OCI-LY3 (cell line): ENCODE results near the gene C8G.

Experiments
- H2AFZ ChIP-seq: fragments of 200-600, 300-600 bp; shearing (Covaris generic); 2 replicates; pipeline ENCODE4 v1.6.0; 2014; ENCODE audit warnings: antibody characterized with exemption, low read depth, low read length
- H3K27ac ChIP-seq: fragments of 200-600, 300-600 bp; sonication (generic); 2 replicates; pipeline ENCODE4 v1.5.1; 2014; ENCODE audit warnings: mild to moderate bottlenecking, low read length, moderate library complexity, mixed read lengths
- H3K27me3 ChIP-seq: fragments of 200-600, 300-600 bp; sonication (generic); 2 replicates; pipeline ENCODE4 v1.6.1; 2014; ENCODE audit warnings: low read depth, low read length, mixed read lengths
- H3K36me3 ChIP-seq: fragments of 200-600, 300-600 bp; sonication (generic); replicated peaks from 2 replicates; pipeline ENCODE3; 2014; ENCODE audit warnings: low read depth, low read length, mixed read lengths
- H3K4me1 ChIP-seq: fragments of 300-600, 200-600 bp; sonication (generic); 2 replicates; pipeline ENCODE4 v1.6.1; 2014; ENCODE audit warnings: low read length, mixed read lengths
- H3K4me2 ChIP-seq: fragments of 200-600, 300-600 bp; sonication (generic); 2 replicates; pipeline ENCODE4 v1.6.1; 2014; ENCODE audit warnings: low read length, mixed read lengths
- H3K4me3 ChIP-seq: fragments of 300-600, 200-600 bp; sonication (generic); 2 replicates; pipeline ENCODE4 v1.5.1; 2014; ENCODE audit warnings: antibody characterized with exemption, mild to moderate bottlenecking, low read length, moderate library complexity
- H3K79me2 ChIP-seq: fragments of 300-600, 200-600 bp; shearing (Covaris generic); 2 replicates; pipeline ENCODE4 v1.6.1; 2014; ENCODE audit warnings: mild to moderate bottlenecking, low read length, mixed read lengths
- H3K9ac ChIP-seq: fragments of 300-600, 200-600 bp; shearing (Covaris generic); 2 replicates; pipeline ENCODE4 v1.6.0; 2014; ENCODE audit warnings: mild to moderate bottlenecking, low read length, moderate library complexity
- H3K9me3 ChIP-seq: fragments of 200-600, 300-600 bp; shearing (Covaris generic); 2 replicates; pipeline ENCODE4 v1.6.1; 2014; ENCODE audit warnings: low read length, mixed read lengths; ENCODE audit not compliant: insufficient read depth
- H4K20me1 ChIP-seq: fragments of 200-600, 300-600 bp; sonication (generic); 2 replicates; pipeline ENCODE4 v1.6.1; 2016; ENCODE audit warnings: low read length, mixed read lengths; ENCODE audit not compliant: insufficient read depth
- CTCF ChIP-seq: fragments of 200-600, 300-600 bp; sonication (generic); IDR thresholded peaks from 2 replicates; pipeline ENCODE4 v1.5.1; 2014; ENCODE audit warnings: antibody characterized with exemption, low read length, low read depth
- EZH2phosphoT487 ChIP-seq: fragments of 200-600 bp; shearing (Covaris generic); IDR thresholded peaks from 2 replicates; pipeline ENCODE4 v1.6.1; 2018; ENCODE audit warnings: antibody characterized with exemption, mixed run types, low read depth

The C8G gene

GRCh38 chr9:136969774-136970173, 24.7 kb downstream of the C8G start:
- TF ChIP-seq CTCF = no peak
- no peak for TF ChIP-seq EZH2phosphoT487
- Histone ChIP-seq H3K4me1 (no peaks in the 10 kb centered on the region), H3K9me3 (no peaks in the 10 kb centered on the region), H3K4me2 (no peak overlapping the region), H3K79me2 (no peaks in the 10 kb centered on the region), H3K9ac (no peak overlapping the region), H3K27me3 (0 out of 2 replicates have a peak, but pooled peaks cover 2% of the 10 kb centered on the region), H4K20me1 (no peaks in the 10 kb centered on the region), H2AFZ (no peak overlapping the region), H3K27ac (no peak overlapping the region), H3K4me3 (no peak overlapping the region), H3K36me3 (no peaks in the 10 kb centered on the region)

GRCh38 chr9:136970361-136970760, 25.3 kb downstream of the C8G start:
- H2AFZ ChIP-seq = no peak overlapping the region
- peaks cover 8% of the 10 kb centered on the region; the same call in 1 of the 2 replicates for H3K27me3 ChIP-seq
- no peaks in the 10 kb centered on the region for H3K79me2 ChIP-seq
- no peak overlapping the region for H3K4me3 ChIP-seq
- no peak overlapping the region for H3K4me2 ChIP-seq
- no peak overlapping the region for H3K27ac ChIP-seq
- H3K9me3 ChIP-seq = no peaks in the 10 kb centered on the region
- no peaks in the 10 kb centered on the region for H3K36me3 ChIP-seq
- no peaks in the 10 kb centered on the region for H3K4me1 ChIP-seq
- no peak overlapping the region for H3K9ac ChIP-seq
- H4K20me1 ChIP-seq = no peaks in the 10 kb centered on the region
- TF ChIP-seq CTCF = no peak
- TF ChIP-seq EZH2phosphoT487 = no peak

- Histone ChIP-seq H3K4me2 (no peak overlapping the region), H3K79me2 (no peaks in the 10 kb centered on the region), H3K36me3 (no peaks in the 10 kb centered on the region), H3K9ac (no peak overlapping the region), H3K4me3 (no peak overlapping the region), H2AFZ (no peak overlapping the region), H3K4me1 (no peaks in the 10 kb centered on the region), H4K20me1 (no peaks in the 10 kb centered on the region), H3K27me3 (peaks cover 8% of the 10 kb centered on the region; the same call in 1 of the 2 replicates), H3K27ac (no peak overlapping the region), H3K9me3 (no peaks in the 10 kb centered on the region)
- no peak for TF ChIP-seq EZH2phosphoT487
- no peak for TF ChIP-seq CTCF
Measured at GRCh38 chr9:136971746-136972145, 26.7 kb downstream of the C8G start.

GRCh38 chr9:136972335-136972734, 27.3 kb downstream of the C8G start:
- Histone ChIP-seq H3K79me2 (no peaks in the 10 kb centered on the region), H3K36me3 (no peaks in the 10 kb centered on the region), H3K9ac (no peak overlapping the region), H3K4me2 (no peak overlapping the region), H3K9me3 (no peaks in the 10 kb centered on the region), H4K20me1 (no peaks in the 10 kb centered on the region), H3K4me1 (no peaks in the 10 kb centered on the region), H3K4me3 (no peak overlapping the region), H3K27ac (no peak overlapping the region), H2AFZ (no peak overlapping the region), H3K27me3 (peaks cover 8% of the 10 kb centered on the region; the same call in 1 of the 2 replicates)
- no peak for TF ChIP-seq CTCF
- no peak for TF ChIP-seq EZH2phosphoT487
